K562 (cell line): Measurements from ENCODE around the gene HSPH1. TPM values are rescaled to one million over a fixed set of nuclear protein-coding genes. Genes with fewer than 3 reads are reported as not detected.

Experiments used
- AFF1 ChIP-seq, 2 experiments: fragments of 450-650 bp; IDR thresholded peaks; 2 replicates each; pipeline ENCODE4 v1.6.1; 2018; ENCODE audit warnings: mild to moderate bottlenecking in 2 of 2, low read depth in 1 of 2; ENCODE audit not compliant: partially characterized antibody in 2 of 2
- CCNT2 ChIP-seq: IDR thresholded peaks from 2 replicates; pipeline ENCODE4 v1.6.1; 2011; ENCODE audit warnings: borderline replicate concordance, low read depth, mild to moderate bottlenecking, moderate library complexity, mixed read lengths, low read length; ENCODE audit not compliant: insufficient read length; ENCODE audit errors: extremely low read depth
- CREB3L1 ChIP-seq: fragments of 450-650 bp; IDR thresholded peaks from 2 replicates; pipeline ENCODE4 v1.6.1; 2014; ENCODE audit warnings: low read depth, mild to moderate bottlenecking, moderate library complexity, borderline replicate concordance
- E2F8 ChIP-seq: fragments of 450-650 bp; IDR thresholded peaks from 2 replicates; pipeline ENCODE4 v1.7.1; 2018; ENCODE audit warnings: mild to moderate bottlenecking, low read depth; ENCODE audit not compliant: partially characterized antibody
- KDM1A ChIP-seq, 2 experiments: fragments of 450-650 bp; IDR thresholded peaks; 2 replicates each; pipeline ENCODE4 v1.6.1; 2016; ENCODE audit warnings: mild to moderate bottlenecking in 2 of 2
- NFIC ChIP-seq: fragments of 450-650 bp; IDR thresholded peaks from 2 replicates; pipeline ENCODE4 v1.6.1; 2017; ENCODE audit warnings: mild to moderate bottlenecking, inconsistent platforms
- PHTF2 ChIP-seq: fragments of 250-450 bp; sonication (Bioruptor Pico); IDR thresholded peaks from 2 replicates; pipeline ENCODE4 v1.5.0; 2021; ENCODE audit warnings: mild to moderate bottlenecking
- POLR2G ChIP-seq: fragments of 200-400 bp; formaldehyde crosslinking; IDR thresholded peaks from 2 replicates; pipeline ENCODE4 v1.6.1; 2017; ENCODE audit warnings: low read depth, mild to moderate bottlenecking, antibody characterized with exemption, low read length, moderate library complexity
- RCOR1 ChIP-seq, 2 experiments: IDR thresholded peaks; 2 replicates each; pipeline ENCODE4 v1.6.1; 2012; ENCODE audit warnings: low read depth in 2 of 2, low read length in 2 of 2, borderline replicate concordance in 1 of 2, improper control_type of control experiment in 1 of 2
- SIX5 ChIP-seq, 2 experiments: IDR thresholded peaks; 2 replicates each; pipeline ENCODE4 v1.6.1; 2011; ENCODE audit warnings: low read length in 2 of 2, borderline replicate concordance in 1 of 2, low read depth in 1 of 2, mild to moderate bottlenecking in 1 of 2, moderate library complexity in 1 of 2; ENCODE audit not compliant: insufficient read depth in 1 of 2
- SMAD4 ChIP-seq: fragments of 250-450 bp; sonication (Bioruptor Pico); conservative IDR thresholded peaks from 2 replicates; pipeline ENCODE4 v1.8.0; 2021; ENCODE audit warnings: inconsistent platforms, mild to moderate bottlenecking, moderate library complexity
- TEAD1 ChIP-seq, 2 experiments: fragments of 450-650 bp in 1 of 2; sonication (generic) in 1 of 2; formaldehyde crosslinking; IDR thresholded peaks; 2 replicates each; pipeline versions ENCODE4 v1.4.0 to v1.8.0; 2020 to 2022; ENCODE audit warnings: mild to moderate bottlenecking in 2 of 2, missing genetic modification reagents in 1 of 2
- ZKSCAN8 ChIP-seq: fragments of 200-800 bp; sonication (Bioruptor generic); IDR thresholded peaks from 2 replicates; pipeline ENCODE4 v1.6.1; 2016; ENCODE audit warnings: missing genetic modification characterization, missing compliant biosample characterization
- ZNF639 ChIP-seq, 2 experiments: fragments of 200-800 bp in 1 of 2; sonication (Bioruptor generic) in 1 of 2; sonication (generic) in 1 of 2; formaldehyde crosslinking in 1 of 2; IDR thresholded peaks in 1 of 2; conservative IDR thresholded peaks in 1 of 2; 2 replicates each; pipeline versions ENCODE4 v1.5.0 to v1.6.1; 2016 to 2020; ENCODE audit warnings: missing compliant biosample characterization in 1 of 2, missing genetic modification characterization in 1 of 2, missing genetic modification reagents in 1 of 2
- polyA plus RNA-seq, 8 experiments: library from polyadenylated mRNA; depleted of rRNA in 4 of 8; stranded (reverse) in 5 of 8; unstranded in 3 of 8; fragments of >200 nt; fragmentation: Nextera tagmentation in 2 of 8; fragmentation: Illumina TruSeq in 1 of 8; extraction: Ambion mirVana in 2 of 8; extraction: Trizol in 1 of 8; gene quantifications; 2 replicates each; pipeline versions ENCODE4 v1.2.1 to v1.2.3, GENCODE V29; 2011 to 2014; ENCODE audit warnings: inconsistent platforms in 1 of 8, missing spikeins in 1 of 8
- total RNA-seq, 7 experiments: library from RNA; depleted of rRNA in 6 of 7; stranded (reverse); fragments of >200 nt in 6 of 7; fragmentation: Illumina TruSeq in 2 of 7; extraction: Trizol in 2 of 7; gene quantifications; 2 replicates each; pipeline versions ENCODE4 v1.2.1 to v1.2.3, GENCODE V29; 2011 to 2021; ENCODE audit warnings: low replicate concordance in 1 of 7

The HSPH1 gene
- total and polyA plus RNA-seq, 9 of the 15 experiments (the other 6 are each of a cell fraction or from before 2014, with no cell fraction given), result 34.6 to 104 (median 64.7) TPM

- peak; percentile 37 for TF ChIP-seq E2F8
- no peak for TF ChIP-seq POLR2G
- TF ChIP-seq SIX5 (IDR thresholded peaks at IDR 0.05; ENCODE audit: borderline replicate concordance in 1 of 2, insufficient read depth in 1 of 2, low read depth in 1 of 2, low read length in 2 of 2), result peak; percentile 87 to 89
- TF ChIP-seq NFIC, result 0 out of 2 replicates have a peak, but pooled peaks have one; percentile 12
- peak in 1 of 2 experiments; percentile 52; a peak in 1 of 4 replicates for TF ChIP-seq RCOR1 (IDR thresholded peaks at IDR 0.05; ENCODE audit: borderline replicate concordance in 1 of 2, low read depth in 2 of 2, low read length in 2 of 2)
- no peak for TF ChIP-seq ZKSCAN8 (CRISPR knock-in tag)
- no peak for TF ChIP-seq CCNT2
- TF ChIP-seq SMAD4 (CRISPR knock-in tag), result 0 out of 2 replicates have a peak, but pooled peaks have one; percentile 5
- TF ChIP-seq TEAD1 (CRISPR knock-in tag; IDR thresholded peaks at IDR 0.05), result peak in 1 of 2 experiments; percentile 18; a peak in 1 of 4 replicates
- TF ChIP-seq ZNF639 (CRISPR knock-in tag; conservative IDR thresholded peaks at IDR 0.05 in 1 of 2, IDR thresholded peaks at IDR 0.05 in 1 of 2), result peak in 1 of 2 experiments; percentile 45; a peak in 1 of 4 replicates
- TF ChIP-seq KDM1A (IDR thresholded peaks at IDR 0.05), result 0 out of 4 replicates have a peak, but pooled peaks of 1 of the 2 experiments have one; percentile 10
- peak in 1 of 2 experiments; percentile 97 for TF ChIP-seq AFF1 (IDR thresholded peaks at IDR 0.05; ENCODE audit: low read depth in 1 of 2, partially characterized antibody in 2 of 2)
- peak; percentile 82; the same call in 1 of the 2 replicates for TF ChIP-seq CREB3L1
- TF ChIP-seq PHTF2 (CRISPR knock-in tag), result no peak
Observed at GRCh38 chr13:31162151-31163008, 676 bp upstream of the HSPH1 start (continued).
